HepG2 (cell line): ENCODE measurements around the gene L1CAM. TPM values are rescaled to one million over a fixed set of nuclear protein-coding genes. Genes with fewer than 3 reads are reported as not detected.

Source experiments
- BCL6 ChIP-seq: IDR thresholded peaks from 2 replicates; pipeline ENCODE4 v1.6.1; 2016; ENCODE audit warnings: missing genetic modification reagents, missing compliant biosample characterization
- FOXA1 ChIP-seq, 2 experiments: fragments of 450-650 bp in 1 of 2; sonication (generic) in 1 of 2; formaldehyde crosslinking in 1 of 2; IDR thresholded peaks; 2 replicates each; pipeline versions ENCODE4 v1.4.0 to v1.6.1; 2016 to 2020; ENCODE audit warnings: missing genetic modification reagents in 1 of 2
- MAFK ChIP-seq, 2 experiments: IDR thresholded peaks in 1 of 2; conservative IDR thresholded peaks in 1 of 2; 2 replicates each; pipeline ENCODE4 v1.6.1; 2011; ENCODE audit warnings: improper control_type of control experiment in 2 of 2, low read length in 2 of 2
- MED8 ChIP-seq: sonication (generic); formaldehyde crosslinking; IDR thresholded peaks from 2 replicates; pipeline ENCODE4 v1.8.1; 2023; ENCODE audit warnings: mild to moderate bottlenecking, missing genetic modification reagents; ENCODE audit not compliant: insufficient replicate concordance
- NFYB ChIP-seq: sonication (generic); formaldehyde crosslinking; IDR thresholded peaks from 2 replicates; pipeline ENCODE4 v1.4.0; 2020; ENCODE audit warnings: missing genetic modification reagents
- PRMT3 ChIP-seq: sonication (generic); formaldehyde crosslinking; IDR thresholded peaks from 2 replicates; pipeline ENCODE4 v1.8.1; 2022; ENCODE audit warnings: low read depth, mild to moderate bottlenecking, moderate library complexity, missing genetic modification reagents, borderline replicate concordance
- SIN3B ChIP-seq: fragments of 150-350 bp; IDR thresholded peaks from 2 replicates; pipeline ENCODE4 v1.6.1; 2014; ENCODE audit warnings: low read length
- STAT5B ChIP-seq: sonication (generic); formaldehyde crosslinking; IDR thresholded peaks from 2 replicates; pipeline ENCODE4 v1.4.0; 2020; ENCODE audit warnings: missing genetic modification reagents
- ZNF10 ChIP-seq: sonication (generic); formaldehyde crosslinking; IDR thresholded peaks from 2 replicates; pipeline ENCODE4 v1.4.0; 2020; ENCODE audit warnings: mild to moderate bottlenecking, low read depth, missing genetic modification reagents, borderline replicate concordance
- ZNF382 ChIP-seq: sonication (generic); formaldehyde crosslinking; IDR thresholded peaks from 2 replicates; pipeline ENCODE4 v1.5.0; 2020; ENCODE audit warnings: missing genetic modification reagents, mild to moderate bottlenecking, borderline replicate concordance
- ZNF652 ChIP-seq: IDR thresholded peaks from 2 replicates; pipeline ENCODE4 v1.6.1; 2016; ENCODE audit warnings: low read depth, borderline replicate concordance
- ZNF747 ChIP-seq: sonication (generic); formaldehyde crosslinking; IDR thresholded peaks from 2 replicates; pipeline ENCODE4 v1.8.1; 2023; ENCODE audit warnings: missing genetic modification reagents, mild to moderate bottlenecking, borderline replicate concordance
- ZNF879 ChIP-seq: sonication (generic); formaldehyde crosslinking; IDR thresholded peaks from 2 replicates; pipeline ENCODE4 v1.8.1; 2023; ENCODE audit warnings: missing genetic modification reagents
- polyA plus RNA-seq, 8 experiments: library from polyadenylated mRNA; depleted of rRNA in 3 of 8; stranded (reverse) in 7 of 8; unstranded in 1 of 8; fragments of >200 nt; fragmentation: Illumina TruSeq in 4 of 8; extraction: Trizol in 4 of 8; gene quantifications; 2 replicates each; pipeline versions ENCODE4 v1.2.1 to v1.2.3, GENCODE V29; 2011 to 2016; ENCODE audit warnings: low read depth in 4 of 8, missing spikeins in 1 of 8, mixed read lengths in 1 of 8; ENCODE audit not compliant: insufficient read depth in 1 of 8
- total RNA-seq, 5 experiments: library from RNA; depleted of rRNA; stranded (reverse); fragments of >200 nt; fragmentation: Illumina TruSeq; extraction: Trizol; gene quantifications; 2 replicates each; pipeline ENCODE4 v1.2.3, GENCODE V29; 2016; ENCODE audit warnings: low read depth in 1 of 5
- TF ChIP-seq, protein P1 (sequence below): sonication (generic); formaldehyde crosslinking; IDR thresholded peaks from 2 replicates; pipeline ENCODE4 v1.8.0; 2022; ENCODE audit warnings: missing genetic modification reagents, low read depth, mild to moderate bottlenecking, borderline replicate concordance
- TF ChIP-seq, protein P2 (sequence below): sonication (generic); formaldehyde crosslinking; conservative IDR thresholded peaks from 2 replicates; pipeline ENCODE4 v1.4.0; 2020; ENCODE audit warnings: mild to moderate bottlenecking, missing genetic modification reagents, moderate library complexity
- TF ChIP-seq, protein P3 (sequence below): sonication (generic); formaldehyde crosslinking; IDR thresholded peaks from 2 replicates; pipeline ENCODE4 v1.9.0; 2021; ENCODE audit warnings: missing genetic modification reagents, borderline replicate concordance
- TF ChIP-seq, protein P4 (sequence below): sonication (generic); formaldehyde crosslinking; IDR thresholded peaks from 2 replicates; pipeline ENCODE4 v1.4.0; 2020; ENCODE audit warnings: mild to moderate bottlenecking, missing genetic modification reagents

The L1CAM gene
- total and polyA plus RNA-seq, 2 of the 13 experiments (the other 11 are each of a cell fraction or from before 2014, with no cell fraction given) = 1.4 to 2.0 TPM

DNA sequence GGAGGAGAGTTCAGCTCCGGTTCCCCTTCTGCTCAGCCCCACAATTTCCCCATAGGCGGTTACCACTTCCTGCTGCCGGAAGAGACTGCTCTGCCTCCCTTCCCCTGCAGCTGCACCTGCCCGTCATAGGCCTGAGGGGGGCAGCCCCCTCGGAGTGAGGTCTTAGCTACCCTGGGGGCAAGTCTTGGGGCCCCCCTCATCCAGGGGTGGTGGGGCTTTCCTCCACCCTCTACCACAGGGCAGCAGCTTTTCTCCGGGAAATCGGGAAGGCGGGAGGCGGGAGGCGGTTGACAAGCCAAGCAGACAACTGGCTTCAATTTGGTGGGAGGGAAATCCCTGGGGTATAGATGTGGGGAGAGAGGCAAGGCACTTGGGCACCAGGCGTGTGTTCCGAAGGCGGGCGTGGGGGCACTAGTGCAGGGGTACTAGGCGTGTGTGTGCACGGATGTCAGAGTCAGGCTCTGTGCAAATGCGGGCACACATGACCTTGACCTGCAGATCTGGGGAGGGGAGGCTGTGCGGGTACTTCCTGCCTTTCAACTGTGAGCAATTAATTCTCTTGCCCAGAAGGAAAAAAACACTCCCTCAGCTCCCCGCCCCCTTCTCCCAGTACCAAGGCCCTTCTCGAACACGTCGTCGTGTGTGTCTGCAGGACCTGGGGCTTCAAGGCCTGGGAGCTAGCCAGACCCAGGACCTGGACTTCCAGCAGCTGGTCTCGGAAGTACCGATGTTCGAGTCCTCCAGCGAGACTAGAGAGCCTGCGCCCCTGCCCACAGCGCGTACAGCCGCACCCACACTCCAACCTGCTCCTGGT lies 41.1 kb upstream of the L1CAM start (continued):
- TF ChIP-seq ZNF10 (CRISPR knock-in tag) (no peak), ZNF747 (CRISPR knock-in tag) (no peak), FOXA1 (IDR thresholded peaks at IDR 0.05) (no peak), FOXA1 (CRISPR knock-in tag; IDR thresholded peaks at IDR 0.05) (no peak), ZNF382 (CRISPR knock-in tag) (no peak), MED8 (CRISPR knock-in tag) (no peak), SIN3B (no peak), NFYB (CRISPR knock-in tag) (no peak), MAFK (conservative IDR thresholded peaks at IDR 0.05 in 1 of 2, IDR thresholded peaks at IDR 0.05 in 1 of 2; ENCODE audit: low read length in 2 of 2) (no peak), PRMT3 (no peak), BCL6 (no peak), ZNF652 (CRISPR knock-in tag) (no peak), STAT5B (no peak), ZNF879 (CRISPR knock-in tag) (no peak)
- TF ChIP-seq, protein P1, sequence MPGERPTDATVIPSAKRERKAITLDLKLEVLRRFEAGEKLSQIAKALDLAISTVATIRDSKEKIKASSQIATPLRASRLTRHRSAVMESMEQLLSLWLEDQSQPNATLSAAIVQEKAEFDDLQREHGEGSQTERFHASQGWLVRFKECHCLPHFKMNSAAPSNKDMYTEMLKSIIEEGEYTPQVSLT = no peak
- TF ChIP-seq, protein P2, sequence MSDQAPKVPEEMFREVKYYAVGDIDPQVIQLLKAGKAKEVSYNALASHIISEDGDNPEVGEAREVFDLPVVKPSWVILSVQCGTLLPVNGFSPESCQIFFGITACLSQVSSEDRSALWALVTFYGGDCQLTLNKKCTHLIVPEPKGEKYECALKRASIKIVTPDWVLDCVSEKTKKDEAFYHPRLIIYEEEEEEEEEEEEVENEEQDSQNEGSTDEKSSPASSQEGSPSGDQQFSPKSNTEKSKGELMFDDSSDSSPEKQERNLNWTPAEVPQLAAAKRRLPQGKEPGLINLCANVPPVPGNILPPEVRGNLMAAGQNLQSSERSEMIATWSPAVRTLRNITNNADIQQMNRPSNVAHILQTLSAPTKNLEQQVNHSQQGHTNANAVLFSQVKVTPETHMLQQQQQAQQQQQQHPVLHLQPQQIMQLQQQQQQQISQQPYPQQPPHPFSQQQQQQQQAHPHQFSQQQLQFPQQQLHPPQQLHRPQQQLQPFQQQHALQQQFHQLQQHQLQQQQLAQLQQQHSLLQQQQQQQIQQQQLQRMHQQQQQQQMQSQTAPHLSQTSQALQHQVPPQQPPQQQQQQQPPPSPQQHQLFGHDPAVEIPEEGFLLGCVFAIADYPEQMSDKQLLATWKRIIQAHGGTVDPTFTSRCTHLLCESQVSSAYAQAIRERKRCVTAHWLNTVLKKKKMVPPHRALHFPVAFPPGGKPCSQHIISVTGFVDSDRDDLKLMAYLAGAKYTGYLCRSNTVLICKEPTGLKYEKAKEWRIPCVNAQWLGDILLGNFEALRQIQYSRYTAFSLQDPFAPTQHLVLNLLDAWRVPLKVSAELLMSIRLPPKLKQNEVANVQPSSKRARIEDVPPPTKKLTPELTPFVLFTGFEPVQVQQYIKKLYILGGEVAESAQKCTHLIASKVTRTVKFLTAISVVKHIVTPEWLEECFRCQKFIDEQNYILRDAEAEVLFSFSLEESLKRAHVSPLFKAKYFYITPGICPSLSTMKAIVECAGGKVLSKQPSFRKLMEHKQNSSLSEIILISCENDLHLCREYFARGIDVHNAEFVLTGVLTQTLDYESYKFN = peak; percentile 61
- TF ChIP-seq, protein P3, sequence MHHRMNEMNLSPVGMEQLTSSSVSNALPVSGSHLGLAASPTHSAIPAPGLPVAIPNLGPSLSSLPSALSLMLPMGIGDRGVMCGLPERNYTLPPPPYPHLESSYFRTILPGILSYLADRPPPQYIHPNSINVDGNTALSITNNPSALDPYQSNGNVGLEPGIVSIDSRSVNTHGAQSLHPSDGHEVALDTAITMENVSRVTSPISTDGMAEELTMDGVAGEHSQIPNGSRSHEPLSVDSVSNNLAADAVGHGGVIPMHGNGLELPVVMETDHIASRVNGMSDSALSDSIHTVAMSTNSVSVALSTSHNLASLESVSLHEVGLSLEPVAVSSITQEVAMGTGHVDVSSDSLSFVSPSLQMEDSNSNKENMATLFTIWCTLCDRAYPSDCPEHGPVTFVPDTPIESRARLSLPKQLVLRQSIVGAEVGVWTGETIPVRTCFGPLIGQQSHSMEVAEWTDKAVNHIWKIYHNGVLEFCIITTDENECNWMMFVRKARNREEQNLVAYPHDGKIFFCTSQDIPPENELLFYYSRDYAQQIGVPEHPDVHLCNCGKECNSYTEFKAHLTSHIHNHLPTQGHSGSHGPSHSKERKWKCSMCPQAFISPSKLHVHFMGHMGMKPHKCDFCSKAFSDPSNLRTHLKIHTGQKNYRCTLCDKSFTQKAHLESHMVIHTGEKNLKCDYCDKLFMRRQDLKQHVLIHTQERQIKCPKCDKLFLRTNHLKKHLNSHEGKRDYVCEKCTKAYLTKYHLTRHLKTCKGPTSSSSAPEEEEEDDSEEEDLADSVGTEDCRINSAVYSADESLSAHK (CRISPR knock-in tag) = no peak
- TF ChIP-seq, protein P4, sequence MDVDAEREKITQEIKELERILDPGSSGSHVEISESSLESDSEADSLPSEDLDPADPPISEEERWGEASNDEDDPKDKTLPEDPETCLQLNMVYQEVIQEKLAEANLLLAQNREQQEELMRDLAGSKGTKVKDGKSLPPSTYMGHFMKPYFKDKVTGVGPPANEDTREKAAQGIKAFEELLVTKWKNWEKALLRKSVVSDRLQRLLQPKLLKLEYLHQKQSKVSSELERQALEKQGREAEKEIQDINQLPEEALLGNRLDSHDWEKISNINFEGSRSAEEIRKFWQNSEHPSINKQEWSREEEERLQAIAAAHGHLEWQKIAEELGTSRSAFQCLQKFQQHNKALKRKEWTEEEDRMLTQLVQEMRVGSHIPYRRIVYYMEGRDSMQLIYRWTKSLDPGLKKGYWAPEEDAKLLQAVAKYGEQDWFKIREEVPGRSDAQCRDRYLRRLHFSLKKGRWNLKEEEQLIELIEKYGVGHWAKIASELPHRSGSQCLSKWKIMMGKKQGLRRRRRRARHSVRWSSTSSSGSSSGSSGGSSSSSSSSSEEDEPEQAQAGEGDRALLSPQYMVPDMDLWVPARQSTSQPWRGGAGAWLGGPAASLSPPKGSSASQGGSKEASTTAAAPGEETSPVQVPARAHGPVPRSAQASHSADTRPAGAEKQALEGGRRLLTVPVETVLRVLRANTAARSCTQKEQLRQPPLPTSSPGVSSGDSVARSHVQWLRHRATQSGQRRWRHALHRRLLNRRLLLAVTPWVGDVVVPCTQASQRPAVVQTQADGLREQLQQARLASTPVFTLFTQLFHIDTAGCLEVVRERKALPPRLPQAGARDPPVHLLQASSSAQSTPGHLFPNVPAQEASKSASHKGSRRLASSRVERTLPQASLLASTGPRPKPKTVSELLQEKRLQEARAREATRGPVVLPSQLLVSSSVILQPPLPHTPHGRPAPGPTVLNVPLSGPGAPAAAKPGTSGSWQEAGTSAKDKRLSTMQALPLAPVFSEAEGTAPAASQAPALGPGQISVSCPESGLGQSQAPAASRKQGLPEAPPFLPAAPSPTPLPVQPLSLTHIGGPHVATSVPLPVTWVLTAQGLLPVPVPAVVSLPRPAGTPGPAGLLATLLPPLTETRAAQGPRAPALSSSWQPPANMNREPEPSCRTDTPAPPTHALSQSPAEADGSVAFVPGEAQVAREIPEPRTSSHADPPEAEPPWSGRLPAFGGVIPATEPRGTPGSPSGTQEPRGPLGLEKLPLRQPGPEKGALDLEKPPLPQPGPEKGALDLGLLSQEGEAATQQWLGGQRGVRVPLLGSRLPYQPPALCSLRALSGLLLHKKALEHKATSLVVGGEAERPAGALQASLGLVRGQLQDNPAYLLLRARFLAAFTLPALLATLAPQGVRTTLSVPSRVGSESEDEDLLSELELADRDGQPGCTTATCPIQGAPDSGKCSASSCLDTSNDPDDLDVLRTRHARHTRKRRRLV = no peak
